NCI-H1436 (cell line): ENCODE measurements around the gene PKD1L1.
"Not testable (repeated sequence)": the region's sequence is repeated elsewhere in the genome, so short reads cannot be mapped to it uniquely, and the experiment has no call there.

Experiments
- DNase-seq: peaks from one replicate; lab custom pipeline; 2025; lab: John Stamatoyannopoulos, UW

PKD1L1 gene

GRCh38 chr7:47818796-47819606 is 129.3 kb downstream of the PKD1L1 start:
- DNase-seq: peak; percentile 9

GRCh38 chr7:47817917-47818316 is 130.3 kb downstream of the PKD1L1 start:
- DNase-seq: no peak

GRCh38 chr7:47816647-47817046 is 131.6 kb downstream of the PKD1L1 start:
- no peak for DNase-seq

GRCh38 chr7:47815867-47816266 is 132.4 kb downstream of the PKD1L1 start:
- DNase-seq: no peak

- no peak for DNase-seq
Observed at GRCh38 chr7:47814905-47815613, 133.2 kb downstream of the PKD1L1 start.

GRCh38 chr7:47813620-47814260 is 134.5 kb downstream of the PKD1L1 start:
- DNase-seq: no peak

GRCh38 chr7:47812429-47813136 is 135.7 kb downstream of the PKD1L1 start:
- DNase-seq: no peak

- DNase-seq: no peak
Observed at GRCh38 chr7:47811632-47812380, 136.5 kb downstream of the PKD1L1 start.

- DNase-seq: no peak
Observed at GRCh38 chr7:47809387-47809786, 138.9 kb downstream of the PKD1L1 start.

- no peak for DNase-seq
Observed at GRCh38 chr7:47808321-47808720, 139.9 kb downstream of the PKD1L1 start.

GRCh38 chr7:47807756-47808155 is 140.5 kb downstream of the PKD1L1 start:
- no peak for DNase-seq

- DNase-seq: no peak
Observed at GRCh38 chr7:47807126-47807525, 141.1 kb downstream of the PKD1L1 start.

GRCh38 chr7:47806701-47807103 is 141.6 kb downstream of the PKD1L1 start:
- no peak for DNase-seq

GRCh38 chr7:47804767-47805545 is 143.3 kb downstream of the PKD1L1 start:
- DNase-seq: no peak

GRCh38 chr7:47803846-47804245 is 144.4 kb downstream of the PKD1L1 start:
- DNase-seq: no peak

- DNase-seq: no peak
Observed at GRCh38 chr7:47803025-47803424, 145.2 kb downstream of the PKD1L1 start.

GRCh38 chr7:47801423-47801822 is 146.8 kb downstream of the PKD1L1 start:
- DNase-seq: no peak

GRCh38 chr7:47799524-47799923 is 148.7 kb downstream of the PKD1L1 start:
- no peak for DNase-seq

- no peak for DNase-seq
Observed at GRCh38 chr7:47796347-47796746, 151.9 kb downstream of the PKD1L1 start.

GRCh38 chr7:47795631-47796030 is 152.6 kb downstream of the PKD1L1 start:
- DNase-seq: no peak

GRCh38 chr7:47795126-47795525 is 153.1 kb downstream of the PKD1L1 start:
- DNase-seq: not testable (repeated sequence)
